H9 (cell line): ENCODE data around the gene PDC. TPM values are rescaled to one million over a fixed set of nuclear protein-coding genes. Genes with fewer than 3 reads are reported as not detected.

Experiments
- DNase-seq: peaks from one replicate; pipeline ENCODE4 v3.0.0-alpha.2; 2017
- H2AFZ ChIP-seq: one replicate; pipeline ENCODE4 v1.6.1; 2013; ENCODE audit warnings: mild to moderate bottlenecking, low read length, control low read depth, moderate library complexity
- H2AK5ac ChIP-seq: 2 replicates; pipeline ENCODE4 v1.6.1; 2013; ENCODE audit warnings: low read length, control low read depth, mixed read lengths; ENCODE audit not compliant: insufficient read length
- H2BK120ac ChIP-seq: one replicate; pipeline ENCODE4 v1.6.1; 2013; ENCODE audit warnings: low read depth, mild to moderate bottlenecking, low read length, control low read depth, inconsistent platforms; ENCODE audit not compliant: poor library complexity, severe bottlenecking
- H2BK12ac ChIP-seq: 2 replicates; pipeline ENCODE4 v1.6.1; 2013; ENCODE audit warnings: low read length, control low read depth, mixed read lengths, low read depth; ENCODE audit not compliant: insufficient read length
- H2BK15ac ChIP-seq: 2 replicates; pipeline ENCODE4 v1.6.1; 2013; ENCODE audit warnings: low read depth, low read length, control low read depth
- H2BK20ac ChIP-seq: one replicate; pipeline ENCODE4 v1.6.1; 2013; ENCODE audit warnings: low read depth, mild to moderate bottlenecking, low read length, control low read depth, inconsistent platforms; ENCODE audit not compliant: poor library complexity, severe bottlenecking
- H2BK5ac ChIP-seq: 2 replicates; pipeline ENCODE4 v1.6.1; 2013; ENCODE audit warnings: low read length, control low read depth, mixed read lengths; ENCODE audit not compliant: insufficient read length
- H3K14ac ChIP-seq: 2 replicates; pipeline ENCODE4 v1.6.1; 2013; ENCODE audit warnings: low read length, control low read depth; ENCODE audit not compliant: insufficient read depth
- H3K18ac ChIP-seq: 2 replicates; pipeline ENCODE4 v1.6.1; 2013; ENCODE audit warnings: low read depth, mild to moderate bottlenecking, mixed read lengths, low read length, control low read depth; ENCODE audit not compliant: insufficient read length
- H3K23ac ChIP-seq: 2 replicates; pipeline ENCODE4 v1.6.1; 2013; ENCODE audit warnings: low read length, control low read depth, mixed read lengths, low read depth; ENCODE audit not compliant: insufficient read length
- H3K23me2 ChIP-seq: 2 replicates; pipeline ENCODE4 v1.6.1; 2013; ENCODE audit warnings: low read depth, mild to moderate bottlenecking, mixed read lengths, low read length, control low read depth; ENCODE audit not compliant: insufficient read length, poor library complexity, severe bottlenecking
- H3K27ac ChIP-seq: 2 replicates; pipeline ENCODE4 v1.5.1; 2013; ENCODE audit warnings: low read length, control low read depth, mixed read lengths, low read depth; ENCODE audit not compliant: insufficient read length
- H3K27me3 ChIP-seq: 2 replicates; pipeline ENCODE4 v1.6.1; 2013; ENCODE audit warnings: low read length, control low read depth, inconsistent platforms; ENCODE audit not compliant: insufficient read depth
- H3K4ac ChIP-seq: 2 replicates; pipeline ENCODE4 v1.6.1; 2013; ENCODE audit warnings: low read depth, mild to moderate bottlenecking, control low read depth, inconsistent platforms, low read length, moderate library complexity
- H3K4me1 ChIP-seq: 2 replicates; pipeline ENCODE4 v1.6.1; 2013; ENCODE audit warnings: low read length, control low read depth, inconsistent platforms; ENCODE audit not compliant: insufficient read depth
- H3K4me2 ChIP-seq: 2 replicates; pipeline ENCODE4 v1.6.1; 2013; ENCODE audit warnings: low read length, control low read depth, mixed read lengths; ENCODE audit not compliant: insufficient read length, insufficient read depth
- H3K56ac ChIP-seq: 2 replicates; pipeline ENCODE4 v1.6.1; 2013; ENCODE audit warnings: low read depth, mild to moderate bottlenecking, mixed read lengths, low read length, control low read depth; ENCODE audit not compliant: insufficient read length
- H3K79me1 ChIP-seq: 2 replicates; pipeline ENCODE4 v1.6.1; 2013; ENCODE audit warnings: low read depth, mild to moderate bottlenecking, moderate library complexity, low read length, control low read depth, inconsistent platforms; ENCODE audit not compliant: insufficient read depth, poor library complexity, severe bottlenecking
- H3K79me2 ChIP-seq: 2 replicates; pipeline ENCODE4 v1.6.1; 2013; ENCODE audit warnings: low read length, control low read depth, inconsistent platforms; ENCODE audit not compliant: insufficient read depth
- H3K9ac ChIP-seq: 2 replicates; pipeline ENCODE4 v1.6.1; 2013; ENCODE audit warnings: low read length, control low read depth, mixed read lengths; ENCODE audit not compliant: insufficient read length; ENCODE audit errors: extremely low read depth
- H3K9me3 ChIP-seq: one replicate; pipeline ENCODE4 v1.6.1; 2013; ENCODE audit warnings: low read depth, low read length, inconsistent platforms; ENCODE audit not compliant: control insufficient read depth
- H3T11ph ChIP-seq: one replicate; pipeline ENCODE4 v1.6.1; 2013; ENCODE audit warnings: mild to moderate bottlenecking, low read length, control low read depth, inconsistent platforms
- H4K20me1 ChIP-seq: one replicate; pipeline ENCODE4 v1.6.1; 2013; ENCODE audit not compliant: control insufficient read depth, insufficient read length, insufficient read depth
- H4K5ac ChIP-seq: 2 replicates; pipeline ENCODE4 v1.6.1; 2013; ENCODE audit warnings: low read depth, mild to moderate bottlenecking, mixed read lengths, low read length, control low read depth; ENCODE audit not compliant: insufficient read length
- H4K8ac ChIP-seq: replicated peaks from 2 replicates; pipeline ENCODE4 v1.6.1; 2013; ENCODE audit warnings: low read length, control low read depth, mixed read lengths, low read depth; ENCODE audit not compliant: insufficient read length
- H4K91ac ChIP-seq: 2 replicates; pipeline ENCODE4 v1.6.1; 2013; ENCODE audit warnings: low read depth, mild to moderate bottlenecking, moderate library complexity, mixed read lengths, low read length, control low read depth; ENCODE audit not compliant: insufficient read length
- H3K27ac Mint-ChIP-seq, 3 experiments: 2 replicates in 2 of 3; 3 replicates in 1 of 3; pipeline ENCODE4 v1.8.0; 2020 to 2021; ENCODE audit warnings: mixed read lengths in 3 of 3, mild to moderate bottlenecking in 1 of 3, moderate library complexity in 1 of 3
- H3K27me3 Mint-ChIP-seq: 2 replicates; pipeline ENCODE4 v1.8.0; 2021; ENCODE audit warnings: low read depth, mild to moderate bottlenecking, moderate library complexity, mixed read lengths
- H3K36me3 Mint-ChIP-seq, 3 experiments: 2 replicates in 2 of 3; 3 replicates in 1 of 3; pipeline ENCODE4 v1.8.0; 2020 to 2021; ENCODE audit warnings: low read depth in 3 of 3, mixed read lengths in 3 of 3; ENCODE audit not compliant: insufficient read depth in 1 of 3
- H3K4me1 Mint-ChIP-seq, 2 experiments: 2 replicates each; pipeline ENCODE4 v1.8.0; 2020; ENCODE audit warnings: mixed read lengths in 2 of 2
- H3K4me3 Mint-ChIP-seq, 2 experiments: 2 replicates in 1 of 2; 3 replicates in 1 of 2; pipeline ENCODE4 v1.8.0; 2020 to 2021; ENCODE audit warnings: mild to moderate bottlenecking in 2 of 2, mixed read lengths in 2 of 2, moderate library complexity in 1 of 2
- H3K9me3 Mint-ChIP-seq, 2 experiments: 2 replicates in 1 of 2; 3 replicates in 1 of 2; pipeline ENCODE4 v1.8.0; 2020; ENCODE audit warnings: mild to moderate bottlenecking in 2 of 2, mixed read lengths in 2 of 2, moderate library complexity in 1 of 2
- WGBS: extraction: QIAGEN DNeasy Blood & Tissue Kit; methylation state at CpG from one replicate; pipeline ENCODE4 v1.1.7; 2013; ENCODE audit warnings: missing lambda C conversion rate, low lambda C conversion rate, mixed read lengths; ENCODE audit not compliant: insufficient read length; ENCODE audit errors: extremely low coverage; 5-methylcytosine and 5-hydroxymethylcytosine counted together
- total RNA-seq: library from RNA; stranded (reverse); gene quantifications from 2 replicates; pipeline ENCODE4 v1.2.1, GENCODE V29; 2021
- TF ChIP-seq, protein P1 (sequence below): fragments of 200-600 bp; sonication (generic); conservative IDR thresholded peaks from 3 replicates; pipeline ENCODE4 v1.8.0; 2021; ENCODE audit warnings: antibody characterized with exemption, mild to moderate bottlenecking

The PDC gene
- total RNA-seq, 1 experiment from 2014 or later, result not detected

DNA sequence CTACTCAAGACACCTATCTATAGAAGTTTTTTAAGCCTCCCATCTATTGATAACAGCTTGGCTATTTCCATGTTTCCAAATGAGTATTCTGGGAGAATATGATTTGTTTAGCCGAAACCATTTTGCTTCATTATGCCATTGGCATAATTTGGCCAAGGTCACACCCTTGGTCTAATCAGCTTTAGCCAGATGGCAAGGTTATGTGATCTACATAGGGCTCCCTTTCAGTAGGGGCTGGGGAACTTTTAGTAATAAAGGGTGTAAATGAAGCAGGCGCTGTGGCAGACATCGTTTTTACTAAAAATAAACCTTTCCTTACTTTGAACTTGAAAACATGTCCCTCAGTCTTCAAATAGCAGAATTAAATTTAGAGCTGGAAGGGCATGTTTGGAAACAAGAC is 3.0 kb upstream of the PDC start:
- Histone ChIP-seq H3K56ac (no peak overlapping the region), H3K9ac (no peak overlapping the region), H3K79me2 (no peaks in the 10 kb centered on the region), H2BK15ac (no peak overlapping the region), H3K18ac (no peak overlapping the region), H2BK20ac (no peak overlapping the region), H3K27ac (no peak overlapping the region), H4K91ac (no peak overlapping the region), H4K5ac (no peak overlapping the region), H2AK5ac (no peak overlapping the region), H3K4ac (no peak overlapping the region), H3K9me3 (no peaks in the 10 kb centered on the region), H4K8ac (no peak overlapping the region), H3K14ac (no peak overlapping the region), H3K23ac (no peak overlapping the region), H3K4me1 (no peaks in the 10 kb centered on the region), H2AFZ (no peak overlapping the region), H3K27me3 (no peaks in the 10 kb centered on the region), H3K79me1 (no peaks in the 10 kb centered on the region), H3T11ph (no peak overlapping the region), H3K23me2 (no peaks in the 10 kb centered on the region), H2BK5ac (no peak overlapping the region), H3K4me2 (no peak overlapping the region), H2BK12ac (no peak overlapping the region), H4K20me1 (no peaks in the 10 kb centered on the region), H2BK120ac (no peak overlapping the region)
- Mint-ChIP-seq H3K4me3 (no peak overlapping the region), H3K27ac (peak overlapping the region in 1 of 3 experiments; percentile 91; a peak in 2 of 7 replicates), H3K36me3 (no peaks in the 10 kb centered on the region), H3K27me3 (no peaks in the 10 kb centered on the region), H3K9me3 (no peaks in the 10 kb centered on the region), H3K4me1 (peaks cover 5 to 10% of the 10 kb centered on the region in 2 experiments; a peak in 3 of 4 replicates)
- TF ChIP-seq, protein P1, sequence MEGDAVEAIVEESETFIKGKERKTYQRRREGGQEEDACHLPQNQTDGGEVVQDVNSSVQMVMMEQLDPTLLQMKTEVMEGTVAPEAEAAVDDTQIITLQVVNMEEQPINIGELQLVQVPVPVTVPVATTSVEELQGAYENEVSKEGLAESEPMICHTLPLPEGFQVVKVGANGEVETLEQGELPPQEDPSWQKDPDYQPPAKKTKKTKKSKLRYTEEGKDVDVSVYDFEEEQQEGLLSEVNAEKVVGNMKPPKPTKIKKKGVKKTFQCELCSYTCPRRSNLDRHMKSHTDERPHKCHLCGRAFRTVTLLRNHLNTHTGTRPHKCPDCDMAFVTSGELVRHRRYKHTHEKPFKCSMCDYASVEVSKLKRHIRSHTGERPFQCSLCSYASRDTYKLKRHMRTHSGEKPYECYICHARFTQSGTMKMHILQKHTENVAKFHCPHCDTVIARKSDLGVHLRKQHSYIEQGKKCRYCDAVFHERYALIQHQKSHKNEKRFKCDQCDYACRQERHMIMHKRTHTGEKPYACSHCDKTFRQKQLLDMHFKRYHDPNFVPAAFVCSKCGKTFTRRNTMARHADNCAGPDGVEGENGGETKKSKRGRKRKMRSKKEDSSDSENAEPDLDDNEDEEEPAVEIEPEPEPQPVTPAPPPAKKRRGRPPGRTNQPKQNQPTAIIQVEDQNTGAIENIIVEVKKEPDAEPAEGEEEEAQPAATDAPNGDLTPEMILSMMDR, result no peak
- no CpG with 5 or more reads among the region's 3 CpGs for WGBS
- DNase-seq, result no peak
